K562 (cell line): ENCODE data around the gene AFF2. TPM values are rescaled to one million over a fixed set of nuclear protein-coding genes. Genes with fewer than 3 reads are reported as not detected.

Experiments
- CHD7 ChIP-seq: fragments of 200-600 bp; sonication (generic); IDR thresholded peaks from one replicate; pipeline ENCODE4 v1.6.1; 2012; ENCODE audit warnings: mild to moderate bottlenecking, low read depth, low read length, inconsistent platforms
- EP300 ChIP-seq: IDR thresholded peaks from 2 replicates; pipeline ENCODE4 v1.6.1; 2012; ENCODE audit warnings: low read length, improper control_type of control experiment
- ETV6 ChIP-seq, 3 experiments: fragments of 150-350 bp in 1 of 3; sonication (generic) in 1 of 3; formaldehyde crosslinking in 1 of 3; IDR thresholded peaks; 2 replicates each; pipeline versions ENCODE4 v1.6.1 to v1.8.0; 2014 to 2022; ENCODE audit warnings: borderline replicate concordance in 2 of 3, low read depth in 2 of 3, antibody characterized with exemption in 1 of 3, low read length in 1 of 3, mild to moderate bottlenecking in 1 of 3, missing genetic modification reagents in 1 of 3
- ILF3 ChIP-seq: fragments of 450-650 bp; IDR thresholded peaks from 2 replicates; pipeline ENCODE4 v1.6.1; 2018; ENCODE audit warnings: antibody characterized with exemption, mild to moderate bottlenecking, moderate library complexity, borderline replicate concordance
- RB1 ChIP-seq: fragments of 450-650 bp; IDR thresholded peaks from 2 replicates; pipeline ENCODE4 v1.6.1; 2017; ENCODE audit warnings: low read depth, mild to moderate bottlenecking
- XRCC3 ChIP-seq: fragments of 450-650 bp; IDR thresholded peaks from 2 replicates; pipeline ENCODE4 v1.6.1; 2017; ENCODE audit warnings: mild to moderate bottlenecking, moderate library complexity
- polyA plus RNA-seq, 8 experiments: library from polyadenylated mRNA; depleted of rRNA in 4 of 8; stranded (reverse) in 5 of 8; unstranded in 3 of 8; fragments of >200 nt; fragmentation: Nextera tagmentation in 2 of 8; fragmentation: Illumina TruSeq in 1 of 8; extraction: Ambion mirVana in 2 of 8; extraction: Trizol in 1 of 8; gene quantifications; 2 replicates each; pipeline versions ENCODE4 v1.2.1 to v1.2.3, GENCODE V29; 2011 to 2014; ENCODE audit warnings: inconsistent platforms in 1 of 8, missing spikeins in 1 of 8
- total RNA-seq, 7 experiments: library from RNA; depleted of rRNA in 6 of 7; stranded (reverse); fragments of >200 nt in 6 of 7; fragmentation: Illumina TruSeq in 2 of 7; extraction: Trizol in 2 of 7; gene quantifications; 2 replicates each; pipeline versions ENCODE4 v1.2.1 to v1.2.3, GENCODE V29; 2011 to 2021; ENCODE audit warnings: low replicate concordance in 1 of 7
- TF ChIP-seq, protein P1 (sequence below): fragments of 450-650 bp; formaldehyde crosslinking; IDR thresholded peaks from 2 replicates; pipeline ENCODE4 v1.4.0; 2020; ENCODE audit warnings: mild to moderate bottlenecking, moderate library complexity
- TF ChIP-seq, protein P2 (sequence below), 2 experiments: IDR thresholded peaks in 1 of 2; conservative IDR thresholded peaks in 1 of 2; 2 replicates each; pipeline ENCODE4 v1.6.1; 2016; ENCODE audit warnings: low read depth in 2 of 2, mild to moderate bottlenecking in 1 of 2, missing compliant biosample characterization in 1 of 2, missing genetic modification characterization in 1 of 2, moderate library complexity in 1 of 2

Gene AFF2
- total and polyA plus RNA-seq, 9 of the 15 experiments (the other 6 are each of a cell fraction or from before 2014, with no cell fraction given): 0.01 to 0.20 (median 0.07) TPM

DNA sequence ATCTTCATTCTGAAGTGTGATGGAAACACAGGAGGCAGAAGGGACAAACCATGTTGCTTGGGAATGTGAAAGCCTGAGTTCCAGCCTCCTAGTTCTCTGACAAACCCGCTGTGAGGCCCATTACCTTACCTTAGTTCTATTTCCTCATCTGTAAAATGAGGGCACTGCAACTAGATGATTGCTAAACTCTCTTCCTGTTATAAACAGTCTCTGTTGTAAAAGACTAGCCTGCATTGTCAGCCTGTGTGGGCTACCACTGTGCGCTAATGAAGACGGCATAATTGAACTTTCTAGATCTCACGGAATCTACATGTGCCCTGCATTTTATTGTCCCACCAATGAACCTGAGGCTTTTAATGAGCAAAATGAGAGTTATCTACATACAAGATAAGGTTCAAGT, 147.2 kb downstream of the AFF2 start (continued):
- TF ChIP-seq CHD7 (no peak), ILF3 (no peak), ETV6 (IDR thresholded peaks at IDR 0.05; ENCODE audit: borderline replicate concordance in 1 of 2, low read depth in 2 of 2, low read length in 1 of 2) (no peak), ETV6 (CRISPR knock-in tag; IDR thresholded peaks at IDR 0.05; ENCODE audit: borderline replicate concordance) (no peak), EP300 (no peak), RB1 (no peak), XRCC3 (no peak)
- TF ChIP-seq, protein P1, sequence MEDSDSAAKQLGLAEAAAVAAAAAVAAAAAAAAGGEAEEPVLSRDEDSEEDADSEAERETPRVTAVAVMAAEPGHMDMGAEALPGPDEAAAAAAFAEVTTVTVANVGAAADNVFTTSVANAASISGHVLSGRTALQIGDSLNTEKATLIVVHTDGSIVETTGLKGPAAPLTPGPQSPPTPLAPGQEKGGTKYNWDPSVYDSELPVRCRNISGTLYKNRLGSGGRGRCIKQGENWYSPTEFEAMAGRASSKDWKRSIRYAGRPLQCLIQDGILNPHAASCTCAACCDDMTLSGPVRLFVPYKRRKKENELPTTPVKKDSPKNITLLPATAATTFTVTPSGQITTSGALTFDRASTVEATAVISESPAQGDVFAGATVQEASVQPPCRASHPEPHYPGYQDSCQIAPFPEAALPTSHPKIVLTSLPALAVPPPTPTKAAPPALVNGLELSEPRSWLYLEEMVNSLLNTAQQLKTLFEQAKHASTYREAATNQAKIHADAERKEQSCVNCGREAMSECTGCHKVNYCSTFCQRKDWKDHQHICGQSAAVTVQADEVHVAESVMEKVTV (CRISPR knock-in tag): no peak
- TF ChIP-seq, protein P2, sequence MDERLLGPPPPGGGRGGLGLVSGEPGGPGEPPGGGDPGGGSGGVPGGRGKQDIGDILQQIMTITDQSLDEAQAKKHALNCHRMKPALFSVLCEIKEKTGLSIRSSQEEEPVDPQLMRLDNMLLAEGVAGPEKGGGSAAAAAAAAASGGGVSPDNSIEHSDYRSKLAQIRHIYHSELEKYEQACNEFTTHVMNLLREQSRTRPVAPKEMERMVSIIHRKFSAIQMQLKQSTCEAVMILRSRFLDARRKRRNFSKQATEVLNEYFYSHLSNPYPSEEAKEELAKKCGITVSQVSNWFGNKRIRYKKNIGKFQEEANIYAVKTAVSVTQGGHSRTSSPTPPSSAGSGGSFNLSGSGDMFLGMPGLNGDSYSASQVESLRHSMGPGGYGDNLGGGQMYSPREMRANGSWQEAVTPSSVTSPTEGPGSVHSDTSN (CRISPR knock-in tag; IDR thresholded peaks at IDR 0.05; ENCODE audit: low read depth): no peak
- TF ChIP-seq, protein P2 (tag; conservative IDR thresholded peaks at IDR 0.05; ENCODE audit: low read depth): no peak
